HCT116 (cell line): ENCODE results near the gene NASP.

ENCODE experiments used
- EGR1 ChIP-seq: IDR thresholded peaks from 2 replicates; pipeline ENCODE4 v1.6.1; 2012; ENCODE audit warnings: low read depth
- EZH2 ChIP-seq: fragments of 200-600 bp; sonication (generic); IDR thresholded peaks from 2 replicates; pipeline ENCODE4 v1.6.1; 2017; ENCODE audit warnings: antibody characterized with exemption, mixed run types
- EZH2phosphoT487 ChIP-seq: fragments of 200-600 bp; IDR thresholded peaks from 2 replicates; pipeline ENCODE4 v1.6.1; 2018; ENCODE audit warnings: antibody characterized with exemption, borderline replicate concordance
- POLR2A ChIP-seq: IDR thresholded peaks from 2 replicates; pipeline ENCODE4 v1.7.0; 2011; ENCODE audit warnings: borderline replicate concordance; ENCODE audit not compliant: insufficient read depth, insufficient read length; ENCODE audit errors: extremely low read depth
- POLR2AphosphoS5 ChIP-seq: IDR thresholded peaks from 2 replicates; pipeline ENCODE4 v1.6.1; 2011; ENCODE audit warnings: mild to moderate bottlenecking, low read depth, low read length, moderate library complexity
- RAD21 ChIP-seq: IDR thresholded peaks from 2 replicates; pipeline ENCODE4 v1.6.1; 2012; ENCODE audit warnings: low read depth, mild to moderate bottlenecking
- TCF7L2 ChIP-seq: IDR thresholded peaks from 2 replicates; pipeline ENCODE4 v1.7.0; 2011; ENCODE audit warnings: borderline replicate concordance, inconsistent platforms; ENCODE audit not compliant: insufficient read depth, insufficient read length; ENCODE audit errors: extremely low read depth
- ZNF274 ChIP-seq: fragments of 200-500 bp; sonication (Bioruptor generic); IDR thresholded peaks from 2 replicates; pipeline ENCODE4 v1.6.1; 2014; ENCODE audit warnings: mild to moderate bottlenecking, low read depth, low read length, inconsistent platforms
- TF ChIP-seq, protein P1 (sequence below), 3 experiments: fragments of 200-600 bp in 1 of 3; sonication (generic) in 1 of 3; IDR thresholded peaks in 2 of 3; conservative IDR thresholded peaks in 1 of 3; 2 replicates each; pipeline ENCODE4 v1.5.1; 2012 to 2017; ENCODE audit warnings: low read depth in 2 of 3, low read length in 2 of 3, antibody characterized with exemption in 1 of 3, borderline replicate concordance in 1 of 3, control low read depth in 1 of 3, mild to moderate bottlenecking in 1 of 3, mixed read lengths in 1 of 3, mixed run types in 1 of 3, moderate library complexity in 1 of 3; ENCODE audit not compliant: insufficient read depth in 1 of 3

DNA sequence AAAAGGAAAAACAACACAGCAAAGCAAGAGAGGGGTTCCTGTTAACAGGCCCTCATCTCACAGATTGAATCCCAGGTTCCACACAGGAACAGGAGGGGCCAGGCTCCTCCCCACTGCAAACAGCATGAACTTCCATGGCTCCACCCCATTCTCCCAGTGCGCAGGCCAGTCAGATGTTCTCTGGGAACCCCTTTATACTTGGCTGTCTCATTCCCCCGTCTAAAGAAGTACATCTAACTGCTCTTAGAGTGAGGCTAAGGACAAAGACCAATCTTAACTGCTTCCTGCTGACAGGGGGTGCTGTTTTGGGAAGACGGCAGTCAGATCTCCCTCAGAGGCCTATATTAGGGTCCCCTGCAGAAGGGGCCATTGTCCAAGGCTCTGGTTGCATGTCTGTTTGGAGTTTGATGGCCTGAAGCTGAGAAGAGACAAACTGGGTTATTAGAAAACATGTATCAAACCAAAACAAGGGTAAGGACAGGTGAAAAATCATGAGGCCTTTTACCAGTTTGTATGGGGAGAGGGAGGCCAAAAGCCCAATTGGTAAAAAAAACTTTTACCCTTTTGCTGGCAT, 10.5 kb upstream of the NASP start:
- TF ChIP-seq, protein P1, sequence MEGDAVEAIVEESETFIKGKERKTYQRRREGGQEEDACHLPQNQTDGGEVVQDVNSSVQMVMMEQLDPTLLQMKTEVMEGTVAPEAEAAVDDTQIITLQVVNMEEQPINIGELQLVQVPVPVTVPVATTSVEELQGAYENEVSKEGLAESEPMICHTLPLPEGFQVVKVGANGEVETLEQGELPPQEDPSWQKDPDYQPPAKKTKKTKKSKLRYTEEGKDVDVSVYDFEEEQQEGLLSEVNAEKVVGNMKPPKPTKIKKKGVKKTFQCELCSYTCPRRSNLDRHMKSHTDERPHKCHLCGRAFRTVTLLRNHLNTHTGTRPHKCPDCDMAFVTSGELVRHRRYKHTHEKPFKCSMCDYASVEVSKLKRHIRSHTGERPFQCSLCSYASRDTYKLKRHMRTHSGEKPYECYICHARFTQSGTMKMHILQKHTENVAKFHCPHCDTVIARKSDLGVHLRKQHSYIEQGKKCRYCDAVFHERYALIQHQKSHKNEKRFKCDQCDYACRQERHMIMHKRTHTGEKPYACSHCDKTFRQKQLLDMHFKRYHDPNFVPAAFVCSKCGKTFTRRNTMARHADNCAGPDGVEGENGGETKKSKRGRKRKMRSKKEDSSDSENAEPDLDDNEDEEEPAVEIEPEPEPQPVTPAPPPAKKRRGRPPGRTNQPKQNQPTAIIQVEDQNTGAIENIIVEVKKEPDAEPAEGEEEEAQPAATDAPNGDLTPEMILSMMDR (IDR thresholded peaks at IDR 0.05 in 2 of 3, conservative IDR thresholded peaks at IDR 0.05 in 1 of 3; ENCODE audit: borderline replicate concordance in 1 of 3, insufficient read depth in 1 of 3, low read depth in 2 of 3, low read length in 2 of 3): no peak
- TF ChIP-seq POLR2AphosphoS5: no peak
- TF ChIP-seq POLR2A: no peak
- no peak for TF ChIP-seq RAD21
- no peak for TF ChIP-seq EZH2
- no peak for TF ChIP-seq EGR1
- TF ChIP-seq TCF7L2: no peak
- TF ChIP-seq EZH2phosphoT487: no peak
- TF ChIP-seq ZNF274: no peak
